Subcutaneous abdominal adipose tissue (tissue), 5 donors: ENCODE measurements around the gene GSTA2.
"Not testable (repeated sequence)": the region's sequence is repeated elsewhere in the genome, so short reads cannot be mapped to it uniquely, and the experiment has no call there.

Experiments
- H3K27ac ChIP-seq: one replicate; pipeline ENCODE4 v1.7.0; 2013; ENCODE audit warnings: low read depth, mild to moderate bottlenecking, inconsistent platforms, low read length, moderate library complexity
- H3K27me3 ChIP-seq, 5 donors: one replicate each; pipeline ENCODE4 v1.7.0; 2013; ENCODE audit warnings: low read length in 5 of 5, inconsistent platforms in 1 of 5; ENCODE audit not compliant: control insufficient read depth in 5 of 5, insufficient read depth in 4 of 5
- H3K36me3 ChIP-seq, 5 donors: one replicate each; pipeline ENCODE4 v1.7.0; 2013; ENCODE audit warnings: low read length in 5 of 5; ENCODE audit not compliant: control insufficient read depth in 5 of 5, insufficient read depth in 5 of 5
- H3K4me1 ChIP-seq, 5 donors: one replicate each; pipeline ENCODE4 v1.7.0; 2013; ENCODE audit warnings: low read length in 5 of 5, mild to moderate bottlenecking in 3 of 5, moderate library complexity in 1 of 5; ENCODE audit not compliant: control insufficient read depth in 5 of 5, insufficient read depth in 5 of 5
- H3K4me3 ChIP-seq, 5 donors: one replicate each; pipeline ENCODE4 v1.7.0; 2013; ENCODE audit warnings: low read length in 5 of 5, low read depth in 1 of 5
- H3K9ac ChIP-seq, 5 donors: one replicate each; pipeline ENCODE4 v1.7.0; 2013; ENCODE audit warnings: low read length in 5 of 5, mild to moderate bottlenecking in 4 of 5, moderate library complexity in 3 of 5
- H3K9me3 ChIP-seq, 5 donors: one replicate each; pipeline ENCODE4 v1.7.0; 2013; ENCODE audit warnings: low read length in 5 of 5; ENCODE audit not compliant: control insufficient read depth in 5 of 5
- donor health status: healthy.
- donor health status: healthy.
- donor health status: healthy.
- donor health status: healthy.
- donor health status: healthy.

Gene GSTA2

DNA sequence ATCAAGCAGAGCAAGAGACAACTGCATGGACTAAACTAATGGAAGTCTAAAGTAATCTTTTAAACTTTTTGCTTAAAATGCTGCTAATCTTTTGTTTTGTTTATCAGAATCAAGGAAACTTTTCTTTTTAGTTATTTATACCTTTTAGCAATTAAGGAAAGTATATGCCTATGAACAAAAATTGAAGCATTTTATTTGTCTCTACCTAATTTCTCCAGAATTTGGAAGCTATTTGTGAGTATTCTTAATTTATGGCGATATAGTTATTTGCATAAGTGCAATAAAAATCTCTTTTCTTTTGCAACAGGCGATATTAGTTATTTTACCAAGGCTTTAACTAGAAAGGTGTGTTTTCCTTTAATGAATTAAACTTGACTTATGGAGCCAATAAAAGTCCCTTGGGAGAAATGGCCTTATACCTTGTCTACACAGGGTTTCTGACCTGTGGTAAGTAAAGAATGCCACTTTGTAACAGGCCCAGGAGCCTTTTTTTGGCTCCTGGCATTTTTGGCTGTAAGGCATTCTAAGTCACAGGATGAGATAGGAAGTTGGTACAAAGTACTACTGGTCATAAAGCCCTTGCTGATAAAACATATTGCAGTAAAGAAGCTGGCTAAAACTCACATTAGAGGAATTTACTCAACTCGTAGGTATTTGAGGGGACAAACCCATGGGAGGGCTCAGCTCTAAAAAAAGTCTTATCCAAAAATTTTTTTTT, 55.2 kb downstream of the GSTA2 start:
- Histone ChIP-seq H3K36me3 (no peaks in the 10 kb centered on the region), H3K9me3 (no peaks in the 10 kb centered on the region), H3K27ac (no peak overlapping the region), H3K4me1 (no peaks in the 10 kb centered on the region), H3K27me3 (peaks cover 0 to under 1% (median 0%) of the 10 kb centered on the region in 5 donors), H3K9ac (no peak overlapping the region), H3K4me3 (no peak overlapping the region)

DNA sequence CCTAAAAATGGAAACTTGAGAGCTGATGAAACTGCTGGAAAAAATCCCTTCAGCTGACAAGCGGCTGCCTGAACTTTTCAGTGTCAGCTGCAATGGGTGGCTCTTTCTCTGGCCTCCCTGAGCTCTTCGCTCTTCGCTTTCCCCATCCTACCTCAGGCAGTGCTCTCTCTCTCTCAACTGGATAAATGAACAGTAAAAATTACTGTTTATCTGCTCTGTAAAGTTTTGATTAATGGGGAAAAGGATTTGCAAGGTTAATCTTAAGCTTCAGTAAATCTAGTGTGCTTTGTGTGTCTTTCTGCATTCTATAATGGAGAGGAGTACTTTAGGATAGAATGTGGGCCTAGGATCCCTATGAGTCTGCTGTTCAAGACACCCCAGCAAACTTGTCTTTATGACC, 57.3 kb downstream of the GSTA2 start:
- Histone ChIP-seq H3K36me3 (no peaks in the 10 kb centered on the region), H3K4me1 (no peaks in the 10 kb centered on the region), H3K4me3 (no peak overlapping the region), H3K9me3 (no peaks in the 10 kb centered on the region), H3K27ac (no peak overlapping the region), H3K27me3 (no peaks in the 10 kb centered on the region), H3K9ac (no peak overlapping the region)

DNA sequence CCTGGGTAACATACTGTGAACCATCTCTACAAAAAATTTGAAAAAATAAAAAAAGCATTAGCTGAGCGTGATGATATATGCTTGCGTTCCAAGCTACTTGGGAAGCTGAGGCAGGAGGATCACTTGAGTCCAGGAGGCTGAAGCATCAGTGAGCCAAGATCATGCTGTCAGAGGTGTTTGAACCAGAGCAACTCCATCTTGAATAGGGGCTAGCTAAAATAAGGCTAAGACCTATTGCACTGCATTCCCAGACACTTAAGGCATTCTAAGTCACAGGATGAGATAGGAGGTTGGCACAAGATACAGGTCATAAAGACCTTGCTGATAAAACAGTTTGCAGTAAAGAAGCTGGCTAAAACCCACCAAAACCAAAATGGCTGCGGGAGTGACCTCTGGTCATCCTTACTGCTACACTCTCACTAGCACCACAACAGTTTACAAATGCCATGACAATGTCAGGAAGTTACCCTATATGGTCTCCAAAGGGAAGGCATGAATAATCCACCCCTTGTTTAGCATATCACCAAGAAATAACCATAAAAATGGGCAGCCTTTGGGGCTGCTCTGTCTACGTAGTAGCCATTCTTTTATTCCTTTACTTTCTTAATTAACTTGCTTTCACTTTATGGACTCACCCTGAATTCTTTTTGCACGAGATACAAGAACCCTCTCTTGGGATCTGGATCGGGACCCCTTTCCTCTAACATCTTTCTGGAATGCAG, 58.3 kb downstream of the GSTA2 start:
- H3K4me3 ChIP-seq, H3K9me3 ChIP-seq, H3K27me3 ChIP-seq, H3K36me3 ChIP-seq, H3K27ac ChIP-seq, H3K9ac ChIP-seq, H3K4me1 ChIP-seq: not testable (repeated sequence)

DNA sequence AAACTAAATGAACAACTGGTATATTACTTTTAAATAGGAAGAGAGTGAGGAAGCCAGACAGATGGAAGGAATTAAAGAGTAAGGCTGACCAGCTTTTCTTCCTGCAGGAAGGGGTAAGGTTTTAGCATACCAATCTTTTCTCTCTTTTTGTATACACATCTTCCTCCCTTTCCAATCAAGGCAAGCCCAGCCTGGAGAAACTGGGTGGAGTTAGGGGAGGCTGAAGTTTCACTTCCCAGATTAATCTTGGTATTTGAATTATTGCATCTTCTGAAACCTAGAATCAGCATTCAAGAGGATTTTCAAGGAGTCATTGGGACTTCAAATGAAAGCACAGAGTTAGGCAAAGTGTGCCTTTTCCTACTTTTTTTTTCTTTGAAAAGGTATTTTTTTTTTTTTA, 59.2 kb downstream of the GSTA2 start:
- H3K9me3 ChIP-seq = no peaks in the 10 kb centered on the region
- H3K4me3 ChIP-seq = no peak overlapping the region
- H3K36me3 ChIP-seq = no peaks in the 10 kb centered on the region
- H3K27ac ChIP-seq = no peak overlapping the region
- H3K9ac ChIP-seq = no peak overlapping the region
- H3K27me3 ChIP-seq = peaks cover 0 to 5% (median 0%) of the 10 kb centered on the region in 5 donors
- no peaks in the 10 kb centered on the region for H3K4me1 ChIP-seq
